ENCODE measurements around the gene MIB2. TPM values are rescaled to one million over a fixed set of nuclear protein-coding genes. Genes with fewer than 3 reads are reported as not detected.

The MIB2 gene
- total and polyA plus RNA-seq, 10 of the 15 experiments (the other 5 are each of a cell fraction or from before 2014, with no cell fraction given) = 0.42 to 26.8 (median 10.9) TPM; not detected in 1

DNA sequence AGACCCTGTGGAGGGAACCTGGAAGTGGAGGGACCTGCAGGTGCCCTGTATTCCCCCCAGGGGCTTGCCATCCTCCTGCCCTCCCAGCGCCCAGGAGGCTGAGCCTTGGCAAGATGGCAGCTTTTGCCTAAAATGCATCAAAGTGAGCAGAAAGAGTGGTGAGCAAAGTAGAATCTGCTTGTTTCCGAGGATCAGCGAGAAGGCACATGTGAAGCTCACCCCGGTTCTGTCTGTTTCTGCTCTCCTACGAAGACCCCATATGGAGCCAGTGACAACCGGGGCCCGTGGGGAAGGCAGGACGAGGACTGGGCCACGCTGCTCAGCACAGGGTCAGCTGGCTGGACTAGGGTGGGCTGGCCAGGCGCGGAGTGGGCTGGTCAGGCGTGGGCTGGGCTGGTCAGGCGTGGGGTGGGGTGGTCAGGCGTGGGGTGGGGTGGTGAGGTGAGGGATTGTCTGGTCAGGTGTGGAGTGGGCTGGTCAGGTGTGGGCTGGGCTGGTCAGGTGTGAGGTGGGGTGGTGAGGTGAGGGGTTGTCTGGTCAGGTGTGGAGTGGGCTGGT is 10.2 kb upstream of the MIB2 start:
- Histone ChIP-seq H3K27me3 (replicated peaks in 1 of 2; ENCODE audit: control insufficient read depth in 2 of 2, insufficient read depth in 2 of 2, low read length in 1 of 2) (no peaks in the 10 kb centered on the region; a peak in 1 of 4 replicates), H3K79me2 (ENCODE audit: control insufficient read depth, insufficient read depth, low read length) (no peaks in the 10 kb centered on the region), H3K4me3 (no peak overlapping the region), H3K9ac (ENCODE audit: control insufficient read depth, insufficient read depth, low read length) (no peak overlapping the region), H3K9me3 (replicated peaks; ENCODE audit: control insufficient read depth, insufficient read depth, low read length) (no peaks in the 10 kb centered on the region), H2AFZ (ENCODE audit: control insufficient read depth, low read depth, low read length) (no peak overlapping the region), H3K36me3 (ENCODE audit: control insufficient read depth in 2 of 2, insufficient read depth in 2 of 2, low read length in 1 of 2) (no peaks in the 10 kb centered on the region), H3K27ac (ENCODE audit: control insufficient read depth, insufficient read depth) (no peak overlapping the region), H3K4me1 (ENCODE audit: control insufficient read depth, insufficient read depth, low read length) (peaks cover 34% of the 10 kb centered on the region), H3K4me2 (ENCODE audit: control insufficient read depth, insufficient read depth) (no peak overlapping the region), H4K20me1 (ENCODE audit: control insufficient read depth, insufficient read depth) (no peaks in the 10 kb centered on the region)
- no TSS peak for BruUV-seq (replicated peaks)
- 68% methylated on average over 12 of the region's 14 CpGs for WGBS (ENCODE audit: insufficient coverage, insufficient replicate concordance, low lambda C conversion rate, missing lambda C conversion rate)
- FAIRE-seq (no peak), DNase-seq (ENCODE audit: low read depth, low spot score) (no peak), ATAC-seq (no peak)
- ChIA-PET SMC1A (ENCODE audit: uncharacterized antibody, unreplicated experiment) (no interaction called here), RAD21 (ENCODE audit: unreplicated experiment) (no interaction called here), CTCF (no interaction called here), POLR2A (no interaction called here)
- no peak for TF ChIP-seq EZH2 (IDR thresholded peaks at IDR 0.05; ENCODE audit: borderline replicate concordance, control insufficient read depth, low read depth, low read length)
- no peak for TF ChIP-seq NR2C1 (IDR thresholded peaks at IDR 0.05)
- no peak for TF ChIP-seq PAX8 (IDR thresholded peaks at IDR 0.05)
- TF ChIP-seq ZNF622 (IDR thresholded peaks at IDR 0.05) = no peak
- no peak for TF ChIP-seq BRCA1 (IDR thresholded peaks at IDR 0.05; ENCODE audit: low read depth, low read length)
- TF ChIP-seq SIN3A (IDR thresholded peaks at IDR 0.05; ENCODE audit: low read depth, low read length) = no peak
- TF ChIP-seq ZNF274 (IDR thresholded peaks at IDR 0.05; ENCODE audit: insufficient read depth, insufficient read length) = no peak
- no peak for TF ChIP-seq ZBTB4 (CRISPR knock-in tag; IDR thresholded peaks at IDR 0.05)
- no peak for TF ChIP-seq ZSCAN29 (IDR thresholded peaks at IDR 0.05)
- no peak for TF ChIP-seq RUNX3 (IDR thresholded peaks at IDR 0.05; ENCODE audit: low read length)
- no peak for TF ChIP-seq SPI1 (IDR thresholded peaks at IDR 0.05; ENCODE audit: borderline replicate concordance, insufficient read depth, low read depth, low read length)
- no peak for TF ChIP-seq NRF1 (conservative IDR thresholded peaks at IDR 0.05; ENCODE audit: low read depth, low read length)
- no peak for TF ChIP-seq STAT3 (IDR thresholded peaks at IDR 0.05; ENCODE audit: low read depth, low read length)
- no peak for TF ChIP-seq SMAD1 (IDR thresholded peaks at IDR 0.05; ENCODE audit: low read depth, partially characterized antibody)
- TF ChIP-seq IKZF1 (conservative IDR thresholded peaks at IDR 0.05) = no peak
- no peak for TF ChIP-seq SUPT20H (IDR thresholded peaks at IDR 0.05; ENCODE audit: borderline replicate concordance, control insufficient read depth, low read depth, low read length)
- no peak for TF ChIP-seq CBX5 (IDR thresholded peaks at IDR 0.05; ENCODE audit: low read depth)
- TF ChIP-seq CHD2 (IDR thresholded peaks at IDR 0.05; ENCODE audit: borderline replicate concordance, low read depth, low read length) = no peak
- intact Hi-C loops (cut with micrococcal nuclease; ENCODE audit: unreplicated experiment) = no loop called here
- in situ Hi-C loops (cut with MboI) = no loop called here
